Esophagus muscularis mucosa (tissue), 4 donors: ENCODE measurements around the gene BRINP1. TPM values are rescaled to one million over a fixed set of nuclear protein-coding genes. Genes with fewer than 3 reads are reported as not detected.

ENCODE experiments used
- DNase-seq: peaks from one replicate; pipeline ENCODE4 v3.0.0-alpha.2; 2017; ENCODE audit errors: extremely low spot score
- H3K27ac ChIP-seq, 4 donors: fragments of 200-600 bp; sonication (generic); replicated peaks in 1 of 4; 1 replicate in 3 of 4; 2 replicates in 1 of 4; pipeline ENCODE4 v1.5.1; 2016 to 2019; ENCODE audit warnings: mild to moderate bottlenecking in 1 of 4
- H3K27me3 ChIP-seq, 4 donors: fragments of 200-600 bp; sonication (generic); one replicate each; pipeline versions ENCODE4 v1.5.1 to v1.6.0; 2016 to 2019
- H3K36me3 ChIP-seq, 4 donors: fragments of 200-600 bp; sonication (generic); one replicate each; pipeline ENCODE4 v1.5.1; 2016 to 2019
- H3K4me1 ChIP-seq, 4 donors: fragments of 200-600 bp; sonication (generic); one replicate each; pipeline ENCODE4 v1.5.1; 2016 to 2019
- H3K4me3 ChIP-seq, 4 donors: fragments of 200-600 bp; sonication (generic); 1 replicate in 2 of 4; 2 replicates in 2 of 4; pipeline ENCODE4 v1.5.1; 2016 to 2019; ENCODE audit warnings: mild to moderate bottlenecking in 4 of 4, moderate library complexity in 1 of 4
- H3K9me3 ChIP-seq, 4 donors: fragments of 200-600 bp; sonication (generic); 1 replicate in 3 of 4; 2 replicates in 1 of 4; pipeline ENCODE4 v1.5.1; 2016 to 2019
- EP300 ChIP-seq: sonication (generic); formaldehyde crosslinking; IDR thresholded peaks from one replicate; pipeline ENCODE4 v1.6.1; 2017; ENCODE audit warnings: antibody characterized with exemption
- POLR2A ChIP-seq: fragments of 450-650 bp; IDR thresholded peaks from one replicate; pipeline ENCODE4 v1.6.1; 2017; ENCODE audit warnings: antibody characterized with exemption, moderate library complexity, mild to moderate bottlenecking, low read depth
- POLR2AphosphoS5 ChIP-seq, 2 donors: sonication (generic); formaldehyde crosslinking; IDR thresholded peaks; one replicate each; pipeline ENCODE4 v1.6.1; 2017; ENCODE audit warnings: antibody characterized with exemption in 2 of 2
- WGBS: methylation state at CpG from one replicate; pipeline ENCODE4 v1.1.5; 2018; 5-methylcytosine and 5-hydroxymethylcytosine counted together
- intact Hi-C: fragments of 100-400 bp; cut with DNase I; formaldehyde crosslinking; loops from one replicate; pipeline ENCODE4 v1.15.1; 2023
- total RNA-seq, 4 donors: library from RNA; depleted of rRNA; stranded (reverse); fragments of >200 nt; gene quantifications; one replicate each; pipeline versions ENCODE4 v1.1.0 to v1.2.1, GENCODE V29; 2016
- TF ChIP-seq, protein P1 (sequence below), 3 experiments: fragments of 200-600 bp in 2 of 3; fragments of 450-650 bp in 1 of 3; sonication (generic) in 2 of 3; IDR thresholded peaks; one replicate each; pipeline ENCODE4 v1.5.1; 2017 to 2019; ENCODE audit warnings: antibody characterized with exemption in 3 of 3, mild to moderate bottlenecking in 2 of 3, moderate library complexity in 1 of 3

BRINP1 gene
- total RNA-seq, 4 donors from 2014 or later: not detected

- Histone ChIP-seq H3K27me3 (no peaks in the 10 kb centered on the region), H3K4me1 (no peaks in the 10 kb centered on the region), H3K4me3 (no peak overlapping the region), H3K36me3 (no peaks in the 10 kb centered on the region), H3K9me3 (no peaks in the 10 kb centered on the region), H3K27ac (no peak overlapping the region)
- intact Hi-C loops: no loop called here
- TF ChIP-seq EP300 (no peak), POLR2A (no peak), POLR2AphosphoS5 (IDR thresholded peaks at IDR 0.05) (no peak)
- TF ChIP-seq, protein P1, sequence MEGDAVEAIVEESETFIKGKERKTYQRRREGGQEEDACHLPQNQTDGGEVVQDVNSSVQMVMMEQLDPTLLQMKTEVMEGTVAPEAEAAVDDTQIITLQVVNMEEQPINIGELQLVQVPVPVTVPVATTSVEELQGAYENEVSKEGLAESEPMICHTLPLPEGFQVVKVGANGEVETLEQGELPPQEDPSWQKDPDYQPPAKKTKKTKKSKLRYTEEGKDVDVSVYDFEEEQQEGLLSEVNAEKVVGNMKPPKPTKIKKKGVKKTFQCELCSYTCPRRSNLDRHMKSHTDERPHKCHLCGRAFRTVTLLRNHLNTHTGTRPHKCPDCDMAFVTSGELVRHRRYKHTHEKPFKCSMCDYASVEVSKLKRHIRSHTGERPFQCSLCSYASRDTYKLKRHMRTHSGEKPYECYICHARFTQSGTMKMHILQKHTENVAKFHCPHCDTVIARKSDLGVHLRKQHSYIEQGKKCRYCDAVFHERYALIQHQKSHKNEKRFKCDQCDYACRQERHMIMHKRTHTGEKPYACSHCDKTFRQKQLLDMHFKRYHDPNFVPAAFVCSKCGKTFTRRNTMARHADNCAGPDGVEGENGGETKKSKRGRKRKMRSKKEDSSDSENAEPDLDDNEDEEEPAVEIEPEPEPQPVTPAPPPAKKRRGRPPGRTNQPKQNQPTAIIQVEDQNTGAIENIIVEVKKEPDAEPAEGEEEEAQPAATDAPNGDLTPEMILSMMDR (IDR thresholded peaks at IDR 0.05): no peak
- 79% methylated on average over 2 of the region's 2 CpGs for WGBS
- DNase-seq: no peak
Observed at GRCh38 chr9:119157196-119157595, 212.0 kb downstream of the BRINP1 start.

- H3K27ac ChIP-seq: no peak overlapping the region
- no peaks in the 10 kb centered on the region for H3K9me3 ChIP-seq
- TF ChIP-seq POLR2A (no peak), EP300 (no peak), POLR2AphosphoS5 (IDR thresholded peaks at IDR 0.05) (no peak)
- TF ChIP-seq, protein P1 (IDR thresholded peaks at IDR 0.05): no peak
- H3K27me3 ChIP-seq: no peaks in the 10 kb centered on the region
- H3K4me1 ChIP-seq: no peaks in the 10 kb centered on the region
- 75% methylated on average over 3 of the region's 3 CpGs for WGBS
- no peak for DNase-seq
- no peak overlapping the region for H3K4me3 ChIP-seq
- intact Hi-C loops: no loop called here
- H3K36me3 ChIP-seq: no peaks in the 10 kb centered on the region
Observed at GRCh38 chr9:119156354-119156753, 212.9 kb downstream of the BRINP1 start.

GRCh38 chr9:119154527-119154926 is 214.7 kb downstream of the BRINP1 start:
- 58% methylated on average over 2 of the region's 2 CpGs for WGBS
- Histone ChIP-seq H3K27me3 (no peaks in the 10 kb centered on the region), H3K4me1 (no peaks in the 10 kb centered on the region), H3K36me3 (no peaks in the 10 kb centered on the region), H3K27ac (no peak overlapping the region), H3K9me3 (no peaks in the 10 kb centered on the region), H3K4me3 (no peak overlapping the region)
- intact Hi-C loops: no loop called here
- DNase-seq: no peak
- no peak for TF ChIP-seq POLR2A
- TF ChIP-seq EP300: no peak
- TF ChIP-seq, protein P1 (IDR thresholded peaks at IDR 0.05): no peak
- no peak for TF ChIP-seq POLR2AphosphoS5 (IDR thresholded peaks at IDR 0.05)

DNA sequence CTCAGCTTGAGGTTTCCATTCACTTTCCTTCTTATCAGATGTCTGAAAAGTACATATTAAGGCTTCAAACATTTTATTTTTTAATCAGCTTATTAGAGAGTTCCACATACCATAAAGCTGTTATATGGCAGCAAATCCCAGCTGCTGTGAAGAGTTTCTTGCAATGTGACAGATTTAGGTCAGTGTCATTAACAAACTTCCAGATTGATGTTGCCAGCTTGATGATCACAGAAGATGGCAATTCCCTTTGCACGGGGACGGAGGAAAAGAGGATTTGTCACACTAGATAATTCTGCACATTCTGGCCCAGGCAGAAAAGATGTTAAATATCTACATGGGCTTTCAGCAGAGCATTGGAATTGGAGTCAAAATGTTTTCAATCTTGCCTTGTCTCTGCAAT is 215.8 kb downstream of the BRINP1 start:
- no peak overlapping the region for H3K4me3 ChIP-seq
- no peaks in the 10 kb centered on the region for H3K9me3 ChIP-seq
- TF ChIP-seq POLR2AphosphoS5 (IDR thresholded peaks at IDR 0.05) (no peak), EP300 (no peak), POLR2A (no peak)
- TF ChIP-seq, protein P1 (IDR thresholded peaks at IDR 0.05): no peak
- H3K27ac ChIP-seq: no peak overlapping the region
- DNase-seq: no peak
- H3K27me3 ChIP-seq: no peaks in the 10 kb centered on the region
- H3K4me1 ChIP-seq: no peaks in the 10 kb centered on the region
- intact Hi-C loops: no loop called here
- no peaks in the 10 kb centered on the region for H3K36me3 ChIP-seq
- 74% methylated on average over 2 of the region's 2 CpGs for WGBS

DNA sequence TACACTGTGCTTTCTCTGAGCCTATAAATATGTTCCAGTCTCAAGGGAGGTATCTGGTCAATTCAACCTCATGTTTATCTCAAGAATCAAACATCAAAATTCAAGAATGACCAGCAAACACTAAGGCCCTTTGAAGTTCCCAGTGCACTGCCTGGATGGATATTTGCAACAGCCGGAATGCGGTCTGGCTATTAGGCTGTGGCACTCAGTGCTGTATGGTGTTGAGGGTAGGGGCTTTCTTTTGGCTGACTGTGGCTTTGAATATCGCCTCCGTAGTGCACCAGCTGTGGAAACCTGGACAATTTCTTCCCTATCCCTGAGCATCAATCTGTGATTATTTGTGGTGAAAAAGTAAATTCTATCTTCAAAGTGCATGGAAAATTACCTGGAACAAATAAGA is 220.4 kb downstream of the BRINP1 start:
- no peaks in the 10 kb centered on the region for H3K36me3 ChIP-seq
- intact Hi-C loops: no loop called here
- H3K4me1 ChIP-seq: no peaks in the 10 kb centered on the region
- no peaks in the 10 kb centered on the region for H3K9me3 ChIP-seq
- H3K27ac ChIP-seq: no peak overlapping the region
- DNase-seq: no peak
- no peak overlapping the region for H3K4me3 ChIP-seq
- TF ChIP-seq, protein P1 (IDR thresholded peaks at IDR 0.05): no peak
- TF ChIP-seq POLR2AphosphoS5 (IDR thresholded peaks at IDR 0.05): no peak
- no peak for TF ChIP-seq POLR2A
- no peak for TF ChIP-seq EP300
- WGBS: 60% methylated on average over 4 of the region's 4 CpGs
- H3K27me3 ChIP-seq: no peaks in the 10 kb centered on the region
